ENCODE measurements around the gene MEGF8.
A peak's percentile ranks its signal among the peaks of the same experiment; 100 is the strongest.

The MEGF8 gene

DNA sequence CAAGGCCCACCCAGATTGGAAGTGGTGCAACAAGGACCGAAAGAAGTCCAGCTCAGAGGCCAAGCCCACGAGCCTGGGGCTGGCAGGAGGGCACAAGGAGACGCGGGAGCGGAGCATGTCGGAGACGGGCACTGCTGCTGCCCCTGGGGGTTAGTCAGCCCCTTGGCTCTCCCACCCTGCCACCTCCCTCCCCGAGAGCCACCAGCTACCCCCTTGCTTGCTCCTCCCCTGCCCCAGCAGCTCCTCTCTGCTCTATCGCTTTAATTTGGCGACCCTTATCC, 37.7 kb upstream of the MEGF8 start:
- DNase-seq: no peak

- DNase-seq: peak; percentile 19
Observed at GRCh38 chr19:42288387-42288786, 37.0 kb upstream of the MEGF8 start.

- DNase-seq: no peak
Observed at GRCh38 chr19:42288881-42289555, 36.4 kb upstream of the MEGF8 start.

- no peak for DNase-seq
Observed at GRCh38 chr19:42289556-42290041, 35.8 kb upstream of the MEGF8 start.

DNA sequence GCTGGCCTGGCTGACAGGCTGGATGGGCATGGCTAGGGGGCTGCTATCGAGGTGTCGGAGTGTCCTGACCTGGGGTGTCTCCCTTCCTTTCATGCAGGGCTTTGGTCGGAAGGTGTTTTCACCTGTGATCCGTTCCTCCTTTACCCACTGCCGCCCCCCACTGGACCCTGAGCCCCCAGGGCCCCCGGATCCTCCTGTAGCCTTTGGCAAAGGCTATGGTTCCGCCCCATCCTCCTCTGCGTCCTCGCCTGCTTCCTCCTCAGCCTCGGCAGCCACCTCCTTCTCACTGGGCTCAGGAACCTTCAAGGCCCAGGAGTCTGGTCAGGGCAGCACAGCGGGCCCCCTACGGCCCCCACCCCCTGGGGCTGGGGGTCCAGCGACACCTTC, 35.3 kb upstream of the MEGF8 start:
- no peak for DNase-seq

DNA sequence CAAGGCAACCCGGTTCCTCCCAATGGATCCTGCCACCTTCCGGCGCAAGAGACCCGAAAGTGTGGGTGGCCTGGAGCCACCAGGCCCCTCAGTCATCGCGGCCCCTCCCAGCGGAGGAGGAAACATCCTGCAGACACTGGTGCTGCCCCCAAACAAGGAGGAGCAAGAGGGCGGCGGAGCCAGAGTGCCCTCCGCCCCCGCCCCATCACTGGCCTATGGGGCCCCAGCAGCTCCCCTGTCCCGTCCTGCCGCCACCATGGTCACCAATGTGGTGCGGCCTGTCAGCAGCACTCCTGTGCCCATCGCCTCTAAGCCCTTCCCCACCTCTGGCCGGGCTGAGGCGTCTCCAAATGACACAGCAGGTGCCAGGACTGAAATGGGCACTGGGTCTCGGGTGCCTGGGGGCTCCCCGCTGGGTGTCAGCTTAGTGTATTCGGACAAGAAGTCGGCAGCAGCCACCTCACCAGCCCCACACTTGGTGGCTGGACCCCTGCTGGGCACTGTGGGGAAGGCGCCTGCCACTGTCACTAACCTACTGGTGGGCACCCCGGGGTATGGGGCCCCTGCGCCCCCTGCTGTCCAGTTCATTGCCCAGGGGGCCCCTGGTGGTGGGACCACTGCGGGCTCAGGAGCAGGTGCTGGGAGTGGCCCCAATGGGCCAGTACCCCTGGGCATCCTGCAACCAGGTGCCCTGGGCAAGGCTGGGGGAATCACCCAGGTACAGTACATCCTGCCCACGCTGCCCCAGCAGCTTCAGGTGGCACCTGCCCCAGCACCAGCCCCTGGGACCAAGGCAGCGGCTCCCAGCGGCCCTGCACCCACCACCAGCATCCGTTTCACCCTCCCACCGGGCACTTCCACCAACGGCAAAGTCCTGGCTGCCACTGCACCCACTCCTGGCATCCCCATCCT, 34.7 kb upstream of the MEGF8 start:
- peak; percentile 72 for DNase-seq

- no peak for DNase-seq
Observed at GRCh38 chr19:42291435-42291810, 34.0 kb upstream of the MEGF8 start.

- DNase-seq: no peak
Observed at GRCh38 chr19:42292042-42292960, 33.1 kb upstream of the MEGF8 start.

DNA sequence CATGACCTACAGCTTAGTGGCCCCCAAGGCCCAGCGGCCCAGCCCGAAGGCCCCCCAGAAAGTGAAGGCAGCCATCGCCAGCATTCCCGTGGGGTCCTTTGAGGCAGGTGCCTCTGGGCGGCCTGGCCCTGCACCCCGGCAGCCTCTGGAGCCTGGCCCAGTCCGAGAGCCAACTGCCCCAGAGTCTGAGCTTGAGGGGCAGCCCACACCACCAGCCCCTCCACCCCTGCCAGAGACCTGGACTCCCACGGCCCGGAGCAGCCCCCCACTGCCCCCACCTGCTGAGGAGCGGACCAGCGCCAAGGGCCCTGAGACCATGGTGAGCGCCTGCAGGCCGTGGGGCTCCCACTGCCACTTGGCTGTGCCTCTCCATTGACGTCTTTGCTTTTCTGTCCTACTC, 32.5 kb upstream of the MEGF8 start:
- DNase-seq: no peak

- no peak for DNase-seq
Observed at GRCh38 chr19:42293540-42293939, 31.9 kb upstream of the MEGF8 start.

DNA sequence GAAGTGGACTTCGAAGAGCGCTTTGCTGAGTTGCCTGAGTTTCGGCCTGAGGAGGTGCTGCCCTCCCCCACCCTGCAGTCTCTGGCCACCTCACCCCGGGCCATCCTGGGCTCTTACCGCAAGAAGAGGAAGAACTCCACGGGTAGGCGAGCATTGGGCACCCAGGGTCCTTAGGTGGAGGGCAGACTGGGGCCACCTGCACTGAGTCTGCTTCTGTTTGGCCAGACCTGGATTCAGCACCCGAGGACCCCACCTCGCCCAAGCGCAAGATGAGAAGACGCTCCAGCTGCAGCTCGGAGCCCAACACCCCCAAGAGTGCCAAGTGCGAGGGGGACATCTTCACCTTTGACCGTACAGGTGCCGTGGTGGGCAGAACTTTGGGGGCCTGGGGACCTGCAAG, 31.5 kb upstream of the MEGF8 start:
- DNase-seq: no peak

DNA sequence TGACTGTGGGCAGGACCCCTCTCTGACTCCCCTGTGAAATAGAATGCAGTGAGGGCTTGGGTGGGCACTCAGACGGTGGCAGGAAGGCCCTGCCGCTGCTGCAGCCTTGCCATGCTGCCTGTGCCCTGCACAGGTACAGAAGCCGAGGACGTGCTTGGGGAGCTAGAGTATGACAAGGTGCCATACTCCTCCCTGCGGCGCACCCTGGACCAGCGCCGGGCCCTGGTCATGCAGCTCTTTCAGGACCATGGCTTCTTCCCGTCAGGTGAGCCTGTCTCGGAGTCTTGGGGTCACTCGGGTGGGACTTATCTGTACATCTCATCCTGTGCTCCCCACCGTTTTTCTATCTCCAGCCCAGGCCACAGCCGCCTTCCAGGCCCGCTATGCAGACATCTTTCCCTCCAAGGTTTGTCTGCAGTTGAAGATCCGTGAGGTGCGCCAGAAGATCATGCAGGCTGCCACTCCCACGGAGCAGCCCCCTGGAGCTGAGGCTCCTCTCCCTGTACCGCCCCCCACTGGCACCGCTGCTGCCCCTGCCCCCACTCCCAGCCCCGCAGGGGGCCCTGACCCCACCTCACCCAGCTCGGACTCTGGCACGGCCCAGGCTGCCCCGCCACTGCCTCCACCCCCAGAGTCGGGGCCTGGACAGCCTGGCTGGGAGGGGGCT, 30.8 kb upstream of the MEGF8 start:
- DNase-seq: no peak

DNA sequence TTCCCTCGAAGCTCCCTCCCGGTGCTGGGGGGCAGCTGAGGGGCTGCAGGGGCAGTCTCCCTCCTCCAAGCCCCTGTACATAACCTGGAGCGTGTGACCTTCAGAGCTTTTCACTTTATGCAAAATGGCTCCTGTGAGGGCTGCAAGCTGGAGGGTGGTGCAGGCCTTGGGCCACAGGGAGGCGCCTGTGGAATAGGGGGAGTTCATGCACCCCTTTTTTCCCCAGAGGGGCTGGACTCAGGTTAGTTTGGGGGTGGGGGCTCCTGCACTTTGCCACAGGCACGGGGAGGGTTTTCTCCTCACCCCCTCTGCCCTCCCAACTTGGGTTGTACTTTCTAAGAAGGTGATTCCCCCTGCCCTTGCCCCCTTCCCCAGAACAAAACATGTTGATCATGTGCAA, 30.1 kb upstream of the MEGF8 start:
- DNase-seq: no peak

GRCh38 chr19:42295831-42296525, 29.5 kb upstream of the MEGF8 start:
- peak; percentile 80 for DNase-seq

GRCh38 chr19:42297039-42297438, 28.4 kb upstream of the MEGF8 start:
- no peak for DNase-seq

DNA sequence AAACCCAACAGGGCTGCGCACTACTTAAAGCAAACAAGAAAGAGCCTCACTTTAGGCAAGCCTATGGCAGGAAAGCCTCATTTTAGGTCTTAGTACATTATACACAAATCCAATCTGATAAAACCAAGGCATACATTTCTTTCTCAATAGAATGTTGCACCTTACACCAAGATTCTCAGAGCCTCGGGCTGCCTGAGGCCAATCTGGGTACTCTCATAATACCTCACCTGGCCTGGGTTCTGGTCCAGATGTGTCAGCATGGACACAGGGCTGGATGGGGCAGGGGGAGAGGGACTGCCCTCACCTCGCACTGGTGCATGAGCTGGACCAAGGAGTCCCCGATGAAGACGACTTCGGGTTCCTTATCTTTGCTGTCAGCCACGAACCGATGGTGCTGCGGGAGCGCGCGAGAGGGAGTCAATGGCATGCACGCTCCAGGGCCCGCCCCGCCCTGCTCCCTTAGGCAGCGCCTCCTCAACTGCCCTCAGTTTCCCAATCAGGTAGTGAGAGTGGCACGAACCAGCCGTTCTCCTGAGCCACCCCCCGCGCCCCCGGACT, 23.7 kb upstream of the MEGF8 start, which contains the start of gene PRR19:
Gene PRR19 (plus strand): TSS at position 487 of the 558 bp plus-strand sequence. CDS start 7,453 bp downstream, outside the sequence.
- peak; percentile 84 for DNase-seq

DNA sequence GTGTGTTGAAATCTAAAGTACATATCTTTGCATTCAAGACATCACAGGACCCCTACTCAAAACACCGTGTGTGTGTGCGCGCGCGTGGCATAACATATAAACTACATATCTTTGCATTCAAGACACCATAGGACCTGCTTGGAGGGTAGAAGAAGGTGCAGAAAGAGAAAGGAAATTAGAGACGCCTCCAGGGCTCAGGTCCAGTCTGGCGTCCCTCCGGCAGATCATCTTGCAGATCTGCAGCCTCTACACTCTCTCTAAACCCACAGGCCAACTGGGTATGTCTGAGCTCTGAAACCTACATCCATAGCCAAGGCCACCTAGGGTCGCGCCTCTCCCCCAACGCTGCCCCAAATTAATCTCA, 22.4 kb upstream of the MEGF8 start:
- DNase-seq: no peak

DNA sequence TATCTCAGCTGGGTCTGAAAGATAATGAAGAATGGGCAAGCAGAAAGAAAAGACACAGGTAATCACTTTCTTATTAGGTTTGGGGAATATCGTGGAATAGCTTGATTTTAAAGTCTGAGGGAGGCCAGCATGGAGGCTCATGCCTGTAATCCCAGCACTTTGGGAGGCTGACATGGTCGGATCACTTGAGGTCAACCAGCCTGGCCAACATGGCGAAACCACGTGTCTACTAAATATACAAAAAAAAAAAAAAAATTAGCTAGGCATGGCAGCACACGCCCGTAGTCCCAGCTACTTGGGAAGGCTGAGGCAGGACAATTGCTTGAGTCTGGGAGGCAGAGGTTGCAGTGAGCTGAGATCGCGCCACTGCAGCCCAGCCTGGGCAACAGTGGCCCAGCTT, 21.6 kb upstream of the MEGF8 start:
- no peak for DNase-seq

- DNase-seq: no peak
Observed at GRCh38 chr19:42306646-42307045, 18.8 kb upstream of the MEGF8 start.

- DNase-seq: no peak
Observed at GRCh38 chr19:42309686-42310085, 15.7 kb upstream of the MEGF8 start.

- peak; percentile 35 for DNase-seq
Observed at GRCh38 chr19:42311657-42312056, 13.8 kb upstream of the MEGF8 start.

DNA sequence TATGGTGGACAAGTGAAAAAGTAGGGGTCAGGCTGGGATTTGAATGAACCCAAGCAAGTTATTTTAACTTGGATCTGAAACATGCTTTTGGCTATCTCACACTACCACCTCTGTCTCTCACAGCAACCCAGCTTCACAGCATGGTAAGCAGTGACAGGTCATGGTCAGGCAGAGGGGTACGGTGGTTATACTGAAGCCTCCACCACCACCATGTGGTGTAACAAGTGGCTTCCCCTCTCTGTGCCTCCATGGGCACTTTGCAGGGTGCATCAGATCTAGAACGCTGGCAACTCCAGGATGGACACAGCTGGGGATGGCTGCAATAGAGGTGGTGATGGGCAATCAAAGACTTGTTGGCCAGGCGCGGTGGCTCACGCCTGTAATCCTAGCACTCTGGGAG, 13.1 kb upstream of the MEGF8 start:
- DNase-seq: no peak
